NCI-H146 treated with DMSO at 0.1 percent for 48 hours (cell line): ENCODE data around the gene ERF.

ENCODE experiments used
- DNase-seq: peaks from one replicate; lab custom pipeline; 2025; ENCODE audit not compliant: unreplicated experiment; lab: John Stamatoyannopoulos, UW

ERF gene

GRCh38 chr19:42254089-42254849 is 659 bp downstream of the ERF start:
- no peak for DNase-seq

GRCh38 chr19:42253245-42254088 is 1.5 kb downstream of the ERF start:
- DNase-seq, result no peak

GRCh38 chr19:42252365-42253244 is 2.3 kb downstream of the ERF start:
- DNase-seq, result no peak

- DNase-seq, result no peak
Measured at GRCh38 chr19:42251572-42252358, 3.2 kb downstream of the ERF start.

GRCh38 chr19:42250666-42251531 is 4.0 kb downstream of the ERF start:
- DNase-seq, result no peak

- no peak for DNase-seq
Measured at GRCh38 chr19:42250183-42250665, 4.7 kb downstream of the ERF start.

- DNase-seq, result no peak
Measured at GRCh38 chr19:42249769-42250168, 5.2 kb downstream of the ERF start.

GRCh38 chr19:42249149-42249750 is 5.7 kb downstream of the ERF start:
- DNase-seq, result no peak

GRCh38 chr19:42248270-42249148 is 6.4 kb downstream of the ERF start:
- no peak for DNase-seq

GRCh38 chr19:42247640-42248199 is 7.2 kb downstream of the ERF start:
- no peak for DNase-seq

GRCh38 chr19:42246922-42247639 is 7.8 kb downstream of the ERF start:
- DNase-seq, result no peak

- no peak for DNase-seq
Measured at GRCh38 chr19:42246143-42246921, 8.6 kb downstream of the ERF start.

GRCh38 chr19:42245231-42245630 is 9.7 kb downstream of the ERF start:
- DNase-seq, result no peak

- peak; percentile 98 for DNase-seq
Measured at GRCh38 chr19:42244347-42245220, 10.3 kb downstream of the ERF start.
